ENCODE measurements around the gene ZDHHC7.
A peak's percentile ranks its signal among the peaks of the same experiment; 100 is the strongest.

ZDHHC7 gene

DNA sequence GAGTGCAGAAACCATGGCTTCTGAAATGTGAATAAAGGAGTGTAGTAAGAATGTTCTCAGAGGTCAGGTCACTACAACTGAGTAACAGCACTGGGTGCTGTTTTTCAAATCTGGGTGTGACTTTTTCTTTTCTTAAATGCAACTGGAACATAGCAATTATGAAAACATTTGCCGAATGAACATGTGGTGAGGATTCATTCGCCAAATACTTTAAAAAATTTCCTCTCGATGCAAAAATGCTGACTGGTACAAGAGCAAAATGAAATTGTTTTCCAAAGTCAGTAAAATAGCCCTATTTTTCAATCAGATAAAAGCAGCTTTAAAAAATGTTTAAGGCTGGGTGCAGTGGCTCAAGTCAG, 18.6 kb downstream of the ZDHHC7 start:
- no peak for DNase-seq

DNA sequence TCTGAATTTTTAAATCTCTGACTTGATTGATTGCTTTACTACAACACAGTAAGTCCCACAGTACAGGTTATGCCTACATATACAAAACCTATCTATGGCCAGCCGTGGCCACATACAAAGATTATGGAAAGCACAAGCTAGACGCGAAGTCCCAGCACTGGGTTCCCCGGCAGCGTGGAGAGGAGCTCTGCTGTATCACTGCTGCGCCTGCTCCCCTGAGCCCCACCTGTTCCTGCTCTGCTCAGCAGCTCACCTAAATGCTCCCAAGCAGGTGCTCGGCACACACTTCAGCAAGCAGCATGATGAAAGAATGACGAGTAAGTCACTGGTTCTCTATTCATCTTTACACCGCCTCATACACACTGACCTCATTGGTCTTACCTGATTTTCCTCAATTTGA, 20.6 kb downstream of the ZDHHC7 start:
- no peak for DNase-seq

GRCh38 chr16:84989749-84990620, 21.4 kb downstream of the ZDHHC7 start:
- DNase-seq: no peak

DNA sequence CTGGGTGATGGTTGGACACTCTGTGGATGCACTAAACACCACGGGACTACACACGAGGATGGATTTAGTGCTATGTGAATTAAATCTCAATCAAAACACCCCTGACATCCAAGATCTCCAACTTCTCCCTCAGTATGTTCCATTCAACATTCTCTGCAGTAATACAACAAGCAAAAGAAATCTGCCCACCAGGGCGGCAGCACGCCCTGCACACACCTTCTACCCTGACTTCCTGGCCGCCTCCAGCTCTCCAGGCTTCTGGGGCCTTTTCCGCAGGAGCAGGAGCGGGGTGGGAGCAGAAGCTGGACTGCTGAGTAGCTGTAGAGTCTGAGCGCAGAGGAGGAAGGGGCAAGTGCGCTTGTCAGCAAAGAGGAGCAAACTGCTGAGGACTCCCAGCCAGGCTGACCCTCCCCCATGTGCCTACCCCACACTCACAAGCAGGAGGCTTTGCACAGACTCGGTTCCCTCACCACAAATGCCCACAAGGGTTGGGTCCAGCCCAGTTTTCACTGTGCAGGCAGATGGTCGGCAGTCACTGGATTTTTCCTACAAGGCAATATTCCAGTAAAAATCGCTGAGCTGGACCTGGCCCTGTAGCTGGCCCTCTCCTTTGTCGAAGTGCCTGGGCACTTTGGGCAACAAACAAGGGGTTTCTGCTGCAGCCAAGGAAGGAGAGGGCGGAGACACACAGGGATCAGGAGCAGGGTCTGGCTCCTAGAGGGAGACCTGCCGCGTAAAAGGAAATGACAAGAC, 22.8 kb downstream of the ZDHHC7 start:
- no peak for DNase-seq

DNA sequence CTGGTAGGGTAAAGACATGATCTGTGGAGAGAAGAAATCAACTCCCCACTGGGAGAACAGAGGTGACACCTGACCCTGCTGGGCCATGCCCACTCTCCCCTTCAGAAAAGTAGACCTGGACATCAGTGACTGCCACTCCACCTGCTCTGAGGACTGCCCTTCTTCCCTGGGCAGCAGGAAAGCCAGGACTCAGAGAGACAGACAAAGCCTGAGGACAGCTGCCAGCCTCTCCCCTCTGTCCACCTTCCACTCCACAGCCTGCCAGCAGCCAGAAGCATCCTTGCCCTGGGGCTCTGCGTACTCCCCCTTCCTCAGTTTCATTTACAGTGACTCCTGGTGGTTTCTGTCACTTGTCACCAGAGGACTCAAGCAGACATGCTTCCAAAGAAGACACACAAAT, 24.5 kb downstream of the ZDHHC7 start:
- DNase-seq: no peak

- DNase-seq: no peak
Observed at GRCh38 chr16:84986102-84986501, 25.2 kb downstream of the ZDHHC7 start.

DNA sequence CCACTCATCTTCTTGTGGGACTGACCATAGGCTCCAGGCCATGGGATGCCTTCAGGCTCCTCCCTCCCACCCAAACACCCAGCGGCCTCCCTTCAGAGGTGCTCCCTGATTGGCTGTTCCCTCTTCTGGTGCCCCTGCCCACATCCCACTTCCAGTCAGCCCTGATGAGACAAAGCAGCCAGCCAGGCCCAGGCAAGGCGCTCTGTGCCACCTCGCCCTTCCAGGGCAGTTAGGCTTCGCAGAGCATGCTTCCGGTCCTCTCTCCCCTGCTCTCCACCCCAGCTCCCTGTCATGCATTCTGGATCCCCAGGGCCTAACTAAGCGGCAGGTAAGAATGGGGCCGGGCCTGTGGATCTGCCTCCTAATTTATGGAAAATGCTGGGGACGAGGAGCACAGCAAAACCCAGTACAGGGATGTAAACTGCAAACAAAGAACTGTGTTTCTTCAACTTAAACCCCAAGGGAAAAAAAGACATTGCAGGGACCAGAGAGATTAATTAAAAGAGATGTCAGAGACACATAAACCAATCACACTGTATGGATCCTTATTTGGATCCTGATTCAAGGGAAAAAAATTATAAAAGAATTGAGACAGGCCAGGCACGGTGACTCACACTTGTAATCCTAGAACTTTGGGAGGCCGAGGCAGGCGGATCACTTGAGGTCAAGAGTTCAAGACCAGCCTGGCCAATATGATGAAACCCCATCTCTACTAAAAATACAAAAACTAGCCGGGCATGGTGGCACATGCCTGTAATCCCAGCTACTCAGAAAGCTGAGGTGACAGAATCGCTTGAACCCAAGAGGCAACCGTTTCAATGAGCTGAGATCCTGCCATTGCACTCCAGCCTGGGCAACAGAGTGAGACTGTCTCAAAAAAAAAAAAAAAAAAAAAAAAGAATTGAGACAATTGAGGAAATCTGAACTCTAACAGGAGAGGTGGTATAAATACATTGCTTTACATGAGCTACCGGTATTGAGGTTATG, 26.0 kb downstream of the ZDHHC7 start:
- peak; percentile 50 for DNase-seq

DNA sequence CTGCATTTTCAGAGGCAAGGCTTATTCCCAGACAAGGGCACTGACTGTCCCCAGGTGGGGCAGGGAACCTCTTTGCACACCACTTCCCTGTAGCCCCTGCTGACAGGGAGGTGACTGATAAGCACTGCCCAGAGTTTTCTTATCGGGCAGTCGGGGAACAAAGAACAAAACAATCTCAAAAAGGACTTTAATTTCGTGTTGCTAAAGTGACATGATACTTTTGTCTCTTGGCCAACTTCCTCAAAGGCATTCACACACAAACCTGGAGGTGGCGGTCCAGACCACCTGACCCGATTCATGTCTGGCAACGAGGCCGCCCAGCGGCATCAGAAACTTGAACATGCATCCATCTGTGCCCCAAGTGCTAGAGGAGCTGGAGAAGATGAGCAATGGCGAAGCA, 28.9 kb downstream of the ZDHHC7 start:
- DNase-seq: peak; percentile 63

DNA sequence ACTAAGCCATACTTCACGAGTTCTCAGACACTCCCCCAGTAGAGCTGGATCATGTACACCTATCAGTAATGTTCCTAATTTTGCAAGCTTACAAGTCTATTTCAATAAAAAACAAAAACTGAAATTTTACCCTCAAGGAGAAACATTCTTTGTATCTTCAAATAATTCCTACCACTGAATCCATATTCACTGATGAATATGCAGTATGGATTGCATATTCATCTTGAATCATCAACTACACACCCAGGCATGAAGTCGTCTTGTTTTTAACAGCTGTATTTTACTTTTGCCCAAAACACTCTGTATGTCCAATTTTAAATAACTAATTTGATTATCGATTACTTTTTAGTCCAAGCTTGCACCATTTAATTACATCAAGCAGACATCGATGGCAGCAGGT, 31.8 kb downstream of the ZDHHC7 start:
- DNase-seq: no peak

DNA sequence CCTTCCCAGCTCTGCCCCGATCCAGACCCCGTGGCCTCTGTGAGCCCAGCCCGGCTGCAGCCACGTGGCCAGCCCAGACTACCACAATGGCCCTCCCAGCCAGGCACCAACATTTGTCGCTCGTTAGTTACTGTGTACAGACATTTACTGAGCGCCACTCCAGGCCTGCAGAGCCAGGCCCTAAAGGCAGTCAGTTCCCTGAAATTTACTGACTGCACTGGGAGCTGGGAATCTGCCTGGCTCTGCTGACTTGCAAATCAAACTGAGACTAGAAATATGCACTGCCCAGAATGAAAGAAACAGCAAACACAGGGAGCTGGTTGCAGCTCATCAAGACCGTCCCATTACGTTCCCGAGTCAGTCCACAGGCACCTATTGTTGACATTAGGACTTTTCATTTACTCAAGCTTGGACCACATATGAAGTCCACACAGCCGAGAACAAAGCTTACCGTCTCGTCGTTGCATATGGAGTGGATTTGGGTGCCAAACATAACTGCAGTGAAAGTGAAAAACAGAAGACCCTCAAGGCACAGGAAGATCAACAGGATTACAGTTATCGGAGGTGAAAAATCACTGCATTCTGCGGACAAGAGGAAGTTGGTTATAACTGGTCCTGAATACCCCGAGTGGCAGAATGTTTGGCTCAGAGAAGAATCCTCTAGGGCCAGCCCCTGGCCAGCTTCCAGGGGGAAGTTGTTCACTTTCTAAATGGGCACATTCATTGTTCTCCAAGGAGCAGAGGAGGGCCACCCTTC, 34.5 kb downstream of the ZDHHC7 start:
- DNase-seq: no peak

GRCh38 chr16:84975522-84975921, 35.8 kb downstream of the ZDHHC7 start:
- no peak for DNase-seq

DNA sequence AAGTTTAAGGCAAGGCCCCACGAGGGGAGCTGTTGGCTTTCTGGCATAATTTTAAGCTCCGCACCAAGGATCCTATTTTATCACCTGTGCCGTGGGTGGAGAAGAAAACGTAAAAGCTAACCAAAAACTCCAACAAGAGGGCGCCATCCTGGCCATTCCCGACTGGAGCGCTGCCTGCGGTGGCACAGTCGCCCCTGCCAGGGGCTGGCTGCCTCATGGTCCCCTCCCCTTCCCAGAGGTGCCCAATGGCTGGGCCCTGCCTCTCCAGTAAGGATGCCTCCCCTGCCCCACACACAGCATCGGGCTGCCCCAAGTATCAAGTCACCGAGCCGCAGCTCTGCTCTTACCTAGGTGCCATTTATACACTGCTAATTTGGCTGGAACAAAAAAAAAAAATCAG, 36.3 kb downstream of the ZDHHC7 start:
- no peak for DNase-seq

DNA sequence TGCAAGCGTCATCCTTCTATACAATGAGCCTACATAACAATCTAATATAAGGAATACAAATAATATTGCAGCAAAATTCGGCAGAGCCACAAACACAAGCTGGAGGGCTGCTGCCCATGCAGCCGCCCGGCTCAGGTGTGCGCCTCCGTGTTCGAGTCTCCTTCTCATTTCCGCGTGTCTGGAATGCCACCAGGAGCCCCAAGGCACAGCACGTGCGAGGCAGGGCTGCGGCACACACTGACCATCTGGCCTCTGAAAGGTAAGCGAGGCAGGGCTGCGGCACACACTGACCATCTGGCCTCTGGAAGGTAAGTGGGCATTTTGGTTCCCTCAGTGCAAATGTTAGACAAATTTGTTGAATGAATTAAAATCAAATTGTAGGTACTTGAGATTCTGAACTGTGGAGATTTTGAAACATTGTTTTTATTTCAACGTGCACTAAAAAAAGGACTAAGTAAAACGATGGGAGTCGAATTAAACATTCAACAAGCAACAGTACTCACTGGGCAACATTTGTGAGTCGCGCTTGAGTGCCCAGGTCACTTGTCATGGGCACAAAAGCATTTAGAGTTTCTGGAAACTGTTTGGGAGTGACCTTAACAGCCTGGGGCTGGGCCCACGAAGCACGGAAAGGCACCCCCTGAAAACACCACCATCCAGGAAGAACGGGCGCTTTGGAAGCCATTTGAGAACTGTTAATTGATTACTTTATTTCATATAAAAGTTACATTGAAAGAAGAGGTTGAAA, 37.4 kb downstream of the ZDHHC7 start:
- DNase-seq: no peak

- DNase-seq: no peak
Observed at GRCh38 chr16:84973236-84973635, 38.1 kb downstream of the ZDHHC7 start.

DNA sequence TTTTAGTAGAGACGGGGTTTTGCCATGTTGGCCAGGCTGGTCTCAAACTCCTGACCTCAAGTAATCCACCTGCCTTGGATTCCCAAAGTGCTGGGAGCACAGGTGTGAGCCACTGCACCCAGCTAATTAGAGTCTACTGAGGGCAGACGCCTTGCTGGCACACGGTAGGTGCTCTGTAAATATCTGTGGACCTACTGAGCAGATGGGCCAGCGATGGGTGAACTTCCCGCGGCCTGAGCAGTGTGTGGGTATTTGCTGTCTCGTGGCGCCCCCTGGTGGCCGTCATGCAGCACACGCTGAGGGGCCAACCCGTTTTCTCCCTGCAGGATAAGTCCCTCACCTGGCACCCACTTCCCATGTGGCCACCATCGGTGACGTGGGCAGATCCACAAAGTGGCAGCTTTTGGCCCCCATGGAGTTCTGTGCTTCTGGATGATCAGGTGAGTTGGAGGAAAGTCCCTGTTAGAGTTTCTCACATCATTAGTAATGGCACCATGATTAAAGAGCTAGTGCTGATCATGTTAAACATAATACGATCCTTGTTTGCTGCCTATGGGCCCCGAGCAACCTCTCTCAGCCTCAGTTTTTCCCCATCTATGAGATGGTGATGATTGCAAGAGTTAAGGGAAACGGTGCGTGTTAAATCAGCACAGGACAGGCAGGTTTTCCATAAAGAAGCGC, 40.7 kb downstream of the ZDHHC7 start:
- peak; percentile 43 for DNase-seq

DNA sequence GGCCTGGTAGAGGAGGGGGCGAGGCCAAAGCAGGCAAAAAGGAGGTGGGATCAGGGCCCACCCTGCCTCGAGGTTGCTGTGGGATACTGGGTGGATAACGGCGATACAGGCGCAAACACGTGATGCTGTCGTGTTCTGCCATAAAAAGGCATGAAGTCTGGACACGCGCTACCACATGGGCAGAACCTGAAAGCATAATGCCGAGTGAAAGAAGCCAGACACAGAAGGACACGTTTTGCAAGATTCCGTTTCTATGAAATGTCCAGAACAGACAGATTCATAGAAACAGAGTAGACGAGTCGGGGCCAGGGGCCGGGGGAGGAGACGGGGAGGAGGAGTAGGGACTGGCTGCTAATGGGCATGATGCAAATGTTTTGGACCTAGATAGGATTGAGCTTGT, 43.5 kb downstream of the ZDHHC7 start:
- no peak for DNase-seq

GRCh38 chr16:84965428-84966415, 45.6 kb downstream of the ZDHHC7 start:
- no peak for DNase-seq

GRCh38 chr16:84964386-84965128, 46.8 kb downstream of the ZDHHC7 start:
- DNase-seq: no peak

DNA sequence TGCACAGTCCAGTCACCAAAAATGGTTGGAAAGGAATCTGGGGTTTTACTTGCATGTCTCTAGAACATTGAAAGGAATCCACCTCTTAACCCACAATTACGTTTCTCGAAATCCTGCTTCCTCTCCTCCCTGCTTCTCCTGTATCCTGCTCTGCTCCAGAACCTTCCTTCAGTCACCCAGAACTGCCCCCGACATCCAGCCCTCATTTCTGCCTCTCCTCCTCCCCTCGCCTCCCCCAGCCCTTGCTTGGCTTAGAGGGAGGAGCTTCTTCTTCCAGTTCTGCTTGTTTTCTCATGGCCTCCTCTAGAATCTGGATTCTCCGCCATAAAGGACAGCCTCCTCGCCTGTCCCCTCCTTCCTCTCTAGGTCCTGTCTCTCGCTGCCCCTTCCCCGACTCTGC, 48.3 kb downstream of the ZDHHC7 start:
- DNase-seq: no peak
